NCI-H1105 (cell line): Measurements from ENCODE around the gene CPXM2.

Experiments used
- DNase-seq: peaks from one replicate; lab custom pipeline; 2025; lab: John Stamatoyannopoulos, UW

CPXM2 gene

GRCh38 chr10:123798856-123799255 is 92.8 kb downstream of the CPXM2 start:
- no peak for DNase-seq

DNA sequence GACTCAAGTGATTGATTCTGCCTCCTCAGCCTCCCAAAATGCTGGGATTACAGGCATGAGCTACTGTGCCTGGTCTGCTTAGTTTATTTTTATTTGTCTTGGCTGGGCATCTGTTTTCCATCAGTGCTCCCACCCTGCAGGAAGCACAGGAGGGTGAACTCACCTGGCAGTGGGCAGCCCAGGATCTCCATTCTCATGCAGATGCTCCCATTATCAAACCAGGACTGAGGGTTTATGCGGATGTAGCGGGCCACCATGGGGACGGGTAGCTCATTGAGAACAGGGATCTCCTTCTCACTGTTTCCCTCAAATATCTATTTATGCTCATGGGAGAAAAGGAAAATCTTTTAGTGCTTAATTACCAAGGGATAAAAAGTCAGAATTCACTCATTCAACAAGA is 93.8 kb downstream of the CPXM2 start:
- DNase-seq = no peak

GRCh38 chr10:123796736-123797135 is 94.9 kb downstream of the CPXM2 start:
- no peak for DNase-seq

DNA sequence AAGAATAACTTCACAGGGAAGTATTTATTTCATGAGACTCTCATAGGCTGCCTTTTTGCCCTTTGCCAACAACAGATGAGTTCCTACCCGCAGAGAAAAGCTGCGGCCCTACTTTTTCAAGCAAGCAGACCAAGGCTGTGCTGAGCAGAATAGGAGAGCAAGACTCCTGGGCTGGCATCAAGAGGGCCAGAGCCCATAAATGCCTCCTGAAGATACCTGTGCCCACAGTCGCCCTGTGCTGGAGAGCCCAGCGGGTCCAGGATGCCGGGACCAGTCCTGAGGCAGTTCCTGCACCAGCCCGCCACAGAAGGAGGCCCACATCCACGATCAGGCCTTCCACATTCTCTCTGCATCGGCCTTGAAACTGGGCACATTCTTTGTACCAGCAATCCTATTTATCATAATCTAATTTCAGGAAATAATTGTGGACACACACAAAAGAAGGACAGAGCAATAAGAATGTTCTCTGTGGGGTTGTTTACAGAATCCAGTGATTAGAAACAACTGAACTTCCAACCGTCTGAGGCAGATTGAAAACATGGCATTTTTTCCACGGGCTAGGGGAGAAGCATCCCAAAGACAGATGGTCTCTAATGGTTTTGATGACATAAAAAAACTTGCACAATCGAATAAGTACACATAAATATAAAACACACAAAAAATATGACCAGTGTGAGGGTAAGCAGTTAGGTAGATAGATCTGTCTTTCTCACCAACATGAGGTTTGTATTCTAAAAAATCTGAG is 95.6 kb downstream of the CPXM2 start:
- no peak for DNase-seq

GRCh38 chr10:123795196-123795780 is 96.3 kb downstream of the CPXM2 start:
- DNase-seq = no peak

- DNase-seq = no peak
Measured at GRCh38 chr10:123792248-123792978, 99.2 kb downstream of the CPXM2 start.

- DNase-seq = no peak
Measured at GRCh38 chr10:123790132-123790885, 101.3 kb downstream of the CPXM2 start.

- DNase-seq = no peak
Measured at GRCh38 chr10:123788981-123789380, 102.6 kb downstream of the CPXM2 start.

DNA sequence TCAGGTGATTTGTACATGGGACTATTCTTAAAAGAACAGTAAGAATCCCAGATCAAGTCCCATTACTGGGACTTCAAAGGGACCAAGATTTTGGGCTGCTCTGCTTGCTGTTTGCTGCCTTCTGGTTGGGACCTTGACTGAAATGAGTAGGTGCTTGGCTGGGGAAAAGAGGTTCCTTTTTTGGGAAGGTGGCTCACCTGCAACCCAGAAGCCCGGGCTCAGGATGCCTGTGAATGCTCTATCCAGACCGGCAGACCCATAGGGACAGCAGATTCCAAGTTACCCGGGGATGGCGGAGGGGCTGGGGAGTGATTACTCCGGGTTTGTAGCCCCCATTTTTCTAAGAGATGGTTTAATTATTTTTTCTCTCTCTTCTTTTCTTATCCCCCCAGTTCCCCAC is 104.0 kb downstream of the CPXM2 start:
- no peak for DNase-seq

- no peak for DNase-seq
Measured at GRCh38 chr10:123786896-123787295, 104.7 kb downstream of the CPXM2 start.

GRCh38 chr10:123786306-123786705 is 105.3 kb downstream of the CPXM2 start:
- DNase-seq = no peak

GRCh38 chr10:123784646-123785045 is 107.0 kb downstream of the CPXM2 start:
- no peak for DNase-seq

GRCh38 chr10:123784216-123784615 is 107.4 kb downstream of the CPXM2 start:
- DNase-seq = no peak

- DNase-seq = no peak
Measured at GRCh38 chr10:123783296-123783695, 108.3 kb downstream of the CPXM2 start.

DNA sequence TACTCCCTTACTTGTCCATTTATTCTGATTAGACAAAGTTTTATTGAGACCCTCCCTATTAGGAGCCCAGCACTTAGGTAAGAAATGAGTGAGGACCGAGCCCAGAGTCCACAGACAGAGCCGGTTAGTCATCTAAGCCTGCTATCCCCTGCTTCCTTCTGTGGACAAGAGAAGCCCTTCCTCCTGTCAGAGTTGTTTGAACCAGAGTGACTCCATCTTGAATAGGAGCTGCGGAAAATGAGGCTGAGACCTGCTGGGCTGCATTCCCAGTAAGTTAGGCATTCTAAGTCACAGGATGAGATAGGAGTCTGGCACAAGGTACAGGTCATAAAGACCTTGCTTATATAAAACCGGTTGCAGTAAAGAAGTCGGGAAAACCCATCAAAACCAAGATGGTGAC is 109.1 kb downstream of the CPXM2 start:
- no peak for DNase-seq

DNA sequence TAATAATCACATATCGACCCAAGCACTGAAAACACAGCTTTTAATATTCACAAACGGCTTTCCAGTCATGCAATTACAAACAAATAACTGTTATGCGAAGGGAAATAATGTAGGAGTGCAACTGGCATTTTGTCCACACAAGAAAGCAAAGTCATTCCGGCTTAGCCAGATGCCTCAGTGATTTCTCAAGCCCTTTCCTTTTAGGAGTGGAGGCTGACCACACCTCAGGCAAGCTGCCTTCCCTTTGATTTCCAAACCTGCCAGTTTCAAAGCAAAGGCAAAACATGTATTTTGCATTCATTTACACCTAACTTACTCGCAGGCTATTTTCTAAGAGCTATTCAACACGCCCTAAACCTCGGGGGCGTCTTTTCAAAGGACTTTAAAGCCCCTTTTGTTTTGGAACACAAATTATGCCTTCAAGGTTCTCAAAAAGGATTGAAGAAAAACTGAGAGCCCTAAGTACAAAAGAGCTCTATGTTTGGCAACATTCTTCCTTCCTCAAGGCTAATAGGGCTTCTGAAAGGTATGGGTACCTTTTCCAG is 109.6 kb downstream of the CPXM2 start:
- DNase-seq = no peak

- DNase-seq = no peak
Measured at GRCh38 chr10:123781324-123781900, 110.2 kb downstream of the CPXM2 start.

DNA sequence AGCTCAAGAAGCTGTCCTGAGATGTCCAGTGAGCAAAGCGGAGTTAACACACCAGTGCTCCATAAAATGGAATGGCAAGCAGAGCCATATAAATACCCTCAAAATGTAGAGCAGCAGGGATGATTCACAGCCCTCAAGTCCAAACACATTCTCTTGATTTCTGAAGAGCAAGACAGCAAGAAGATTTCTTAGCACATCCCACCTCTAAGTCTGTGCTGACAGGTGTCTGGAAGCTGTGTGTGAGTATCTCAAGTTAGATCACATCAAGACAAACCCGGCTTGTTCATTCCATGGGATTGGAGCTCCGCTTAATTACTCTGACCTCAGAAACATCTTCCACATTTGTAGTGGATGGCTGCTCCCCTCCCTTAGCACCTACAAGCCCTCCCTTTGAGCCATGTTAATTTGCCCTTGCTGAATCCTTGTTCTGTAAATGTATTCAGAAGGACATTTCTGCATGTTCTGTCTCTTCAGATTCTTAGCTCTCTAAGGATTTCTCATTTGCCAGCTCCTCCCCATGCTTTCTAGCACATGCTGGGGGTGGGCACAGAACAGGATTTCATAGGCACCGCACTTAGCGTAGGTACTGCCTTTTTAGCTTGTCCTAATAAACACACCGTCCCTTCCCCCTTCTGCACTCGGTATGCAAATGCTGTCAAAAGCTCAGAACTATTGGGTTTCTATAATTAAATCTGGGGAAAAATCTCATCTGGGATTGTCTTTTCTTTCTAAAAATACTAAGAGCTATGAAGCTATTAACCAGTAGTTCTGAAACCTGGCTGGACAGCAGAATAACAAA is 112.7 kb downstream of the CPXM2 start:
- DNase-seq = no peak

GRCh38 chr10:123777881-123778280 is 113.7 kb downstream of the CPXM2 start:
- DNase-seq = no peak

GRCh38 chr10:123774132-123774742 is 117.4 kb downstream of the CPXM2 start:
- DNase-seq = no peak
